ENCODE data around the gene TSNAXIP1.

The TSNAXIP1 gene, protein sequence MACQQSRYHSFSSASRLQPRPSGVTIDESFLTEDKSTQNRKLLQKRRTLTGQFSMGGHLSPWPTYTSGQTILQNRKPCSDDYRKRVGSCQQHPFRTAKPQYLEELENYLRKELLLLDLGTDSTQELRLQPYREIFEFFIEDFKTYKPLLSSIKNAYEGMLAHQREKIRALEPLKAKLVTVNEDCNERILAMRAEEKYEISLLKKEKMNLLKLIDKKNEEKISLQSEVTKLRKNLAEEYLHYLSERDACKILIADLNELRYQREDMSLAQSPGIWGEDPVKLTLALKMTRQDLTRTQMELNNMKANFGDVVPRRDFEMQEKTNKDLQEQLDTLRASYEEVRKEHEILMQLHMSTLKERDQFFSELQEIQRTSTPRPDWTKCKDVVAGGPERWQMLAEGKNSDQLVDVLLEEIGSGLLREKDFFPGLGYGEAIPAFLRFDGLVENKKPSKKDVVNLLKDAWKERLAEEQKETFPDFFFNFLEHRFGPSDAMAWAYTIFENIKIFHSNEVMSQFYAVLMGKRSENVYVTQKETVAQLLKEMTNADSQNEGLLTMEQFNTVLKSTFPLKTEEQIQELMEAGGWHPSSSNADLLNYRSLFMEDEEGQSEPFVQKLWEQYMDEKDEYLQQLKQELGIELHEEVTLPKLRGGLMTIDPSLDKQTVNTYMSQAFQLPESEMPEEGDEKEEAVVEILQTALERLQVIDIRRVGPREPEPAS

DNA sequence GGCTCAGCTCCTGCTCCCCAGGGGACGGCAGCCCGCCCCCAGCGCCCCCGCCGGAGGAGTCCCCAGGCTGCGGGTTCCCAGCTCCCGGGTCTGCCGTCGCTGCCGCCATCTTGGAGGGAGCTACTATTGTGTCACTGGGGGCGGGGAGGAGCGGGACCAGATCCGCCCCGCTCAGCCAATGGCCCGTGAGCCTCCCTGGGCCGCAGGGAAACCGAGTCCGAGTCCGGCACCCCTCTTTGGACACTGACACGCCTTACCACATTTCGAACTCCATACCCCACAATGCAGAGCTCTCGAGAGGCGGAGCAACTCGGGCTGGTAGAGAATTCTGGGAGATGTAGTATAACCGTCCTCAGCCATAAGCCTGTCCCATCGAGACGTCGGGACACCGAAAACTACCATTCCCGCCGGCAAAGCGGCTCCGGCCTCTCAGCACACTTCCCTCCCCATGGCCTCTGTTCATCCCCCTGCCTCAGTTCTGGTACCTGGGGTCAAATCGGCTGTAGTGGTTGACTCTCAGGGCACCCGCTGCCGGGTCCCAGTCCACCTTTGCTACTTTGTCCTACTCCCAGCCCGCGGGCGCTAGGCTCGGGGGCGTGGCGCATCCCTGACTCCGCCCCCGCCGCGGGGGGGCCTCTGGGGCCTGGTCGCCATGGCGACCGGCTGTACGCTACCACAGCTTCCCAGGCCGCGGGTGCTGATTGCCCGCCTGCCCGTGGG, at the start of gene TSNAXIP1, which contains the start of gene RANBP10:
TSS of gene TSNAXIP1 (plus strand) at position 462 of the 720 bp plus-strand sequence. CDS start 261 bp downstream, outside the sequence.
TSS of gene RANBP10 (minus strand) at position 133 of the 720 bp plus-strand sequence. CDS start at position 109, 24 bp downstream.
- DNase-seq: peak; percentile 98

- DNase-seq: no peak
Measured at GRCh38 chr16:67758006-67758405, 48.7 kb upstream of the TSNAXIP1 start.

DNA sequence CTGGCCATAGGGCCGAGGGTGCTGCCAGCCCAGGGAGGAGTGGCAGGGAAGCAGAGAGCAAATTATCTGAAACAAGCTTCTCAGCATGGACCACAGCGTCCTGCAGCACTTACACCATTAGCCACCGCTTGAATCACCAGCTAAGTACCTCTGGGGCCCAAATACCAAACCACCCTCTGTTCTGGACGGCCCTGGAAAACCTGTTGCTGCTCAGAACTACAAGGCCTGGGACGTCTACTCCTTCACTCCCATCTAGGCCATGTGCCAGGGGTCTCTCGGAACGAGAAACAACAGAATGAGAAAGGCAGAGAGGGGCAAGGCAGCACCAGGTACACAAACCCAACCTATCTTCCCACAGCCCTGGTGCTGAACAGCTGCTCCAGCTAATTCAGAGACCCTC, 47.7 kb upstream of the TSNAXIP1 start:
- no peak for DNase-seq

DNA sequence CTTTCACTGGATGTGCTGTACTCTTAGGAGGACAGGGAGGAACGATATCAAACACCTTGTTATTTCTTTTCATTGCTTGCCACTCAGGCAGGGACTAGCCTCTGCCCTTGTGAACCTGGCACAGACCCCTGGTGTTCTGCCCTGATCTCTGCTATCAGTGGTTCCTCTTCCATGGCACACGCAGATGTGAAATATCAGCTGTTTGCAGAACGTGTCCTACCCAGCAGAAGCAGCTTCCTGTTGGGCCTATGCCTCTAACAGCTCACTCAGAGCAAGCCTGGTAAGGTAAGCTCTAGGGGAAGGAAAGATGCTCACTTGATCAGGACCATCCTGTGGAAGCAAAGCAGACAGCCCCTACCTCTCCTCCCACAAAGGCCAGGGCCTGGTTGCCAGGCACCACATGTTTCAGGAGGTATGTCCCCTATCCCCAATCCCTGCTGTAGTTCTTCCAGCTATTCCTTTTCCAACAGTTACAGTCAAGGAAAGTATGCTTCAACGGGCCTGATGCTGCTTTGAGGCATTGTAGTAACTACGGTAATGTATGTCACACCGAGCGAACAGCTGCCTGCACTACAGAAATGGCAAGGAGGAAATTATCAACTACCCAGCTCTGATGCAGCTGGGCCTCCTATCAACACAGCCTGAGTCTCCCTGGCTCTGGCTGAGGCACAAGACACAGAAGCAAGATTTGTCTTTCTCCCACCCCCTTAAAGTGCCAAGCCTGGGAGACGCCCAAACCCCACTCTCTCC, 46.3 kb upstream of the TSNAXIP1 start:
- DNase-seq: no peak

DNA sequence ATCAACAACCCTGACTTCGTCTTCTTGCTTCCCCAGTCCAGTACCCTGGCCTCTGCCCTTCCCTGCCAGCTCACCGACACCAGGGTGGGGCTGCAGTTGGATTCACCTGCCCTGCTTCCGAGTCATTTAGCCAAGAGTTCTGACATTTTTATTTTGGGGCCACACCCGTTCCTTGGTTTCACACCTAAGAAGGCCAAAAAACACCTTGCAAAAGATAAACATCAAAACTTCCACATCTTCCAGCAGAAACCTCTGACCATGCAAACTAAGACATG, 45.8 kb upstream of the TSNAXIP1 start:
- no peak for DNase-seq

- no peak for DNase-seq
Measured at GRCh38 chr16:67761924-67762323, 44.8 kb upstream of the TSNAXIP1 start.

GRCh38 chr16:67762385-67762784, 44.3 kb upstream of the TSNAXIP1 start:
- DNase-seq: no peak

GRCh38 chr16:67763066-67763465, 43.6 kb upstream of the TSNAXIP1 start:
- no peak for DNase-seq

DNA sequence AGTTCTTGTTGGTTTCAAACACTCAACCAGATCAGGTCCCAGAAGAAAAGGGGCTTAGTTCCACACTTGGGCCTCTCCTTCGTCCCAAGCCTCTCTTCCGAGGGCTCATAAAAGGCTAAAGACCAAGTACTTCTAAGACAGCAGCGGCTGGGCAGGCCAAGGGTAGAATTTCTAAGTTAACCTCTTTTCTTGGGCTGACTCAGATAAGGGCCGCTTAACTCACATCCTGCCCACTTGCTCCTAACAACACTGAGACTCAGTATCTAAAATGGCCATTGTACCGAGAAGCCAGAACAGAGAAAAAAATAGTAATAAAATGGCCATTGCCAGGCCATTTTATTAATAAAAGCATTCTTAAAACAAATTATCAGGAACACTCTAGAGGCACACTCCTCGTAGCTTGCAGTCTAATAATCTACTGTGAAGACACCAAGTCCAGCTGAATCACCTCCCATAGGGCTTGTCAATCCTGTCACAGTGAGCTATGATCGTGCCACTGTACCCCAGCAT, 42.5 kb upstream of the TSNAXIP1 start:
- no peak for DNase-seq

DNA sequence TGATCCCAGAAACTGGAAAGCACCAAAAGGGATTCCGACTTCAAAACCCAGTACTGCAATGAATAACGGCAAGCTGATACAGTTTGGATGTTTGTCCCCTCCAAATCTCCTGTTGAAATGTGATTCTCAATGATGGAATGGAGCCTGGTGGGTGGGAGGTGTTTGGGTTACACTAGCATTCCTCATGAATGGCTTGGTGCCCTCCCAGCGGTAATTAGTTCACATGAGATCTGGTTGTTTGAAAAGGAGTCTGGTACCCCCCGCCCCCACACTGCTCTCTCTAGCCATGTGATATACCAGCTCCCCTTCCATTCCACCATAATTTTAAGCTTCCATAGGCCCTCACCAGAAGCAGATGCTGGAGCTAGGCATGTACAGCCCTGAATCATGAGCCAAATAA, 40.4 kb upstream of the TSNAXIP1 start:
- no peak for DNase-seq

- DNase-seq: no peak
Measured at GRCh38 chr16:67767953-67768352, 38.7 kb upstream of the TSNAXIP1 start.

- DNase-seq: no peak
Measured at GRCh38 chr16:67770346-67770991, 36.2 kb upstream of the TSNAXIP1 start.

DNA sequence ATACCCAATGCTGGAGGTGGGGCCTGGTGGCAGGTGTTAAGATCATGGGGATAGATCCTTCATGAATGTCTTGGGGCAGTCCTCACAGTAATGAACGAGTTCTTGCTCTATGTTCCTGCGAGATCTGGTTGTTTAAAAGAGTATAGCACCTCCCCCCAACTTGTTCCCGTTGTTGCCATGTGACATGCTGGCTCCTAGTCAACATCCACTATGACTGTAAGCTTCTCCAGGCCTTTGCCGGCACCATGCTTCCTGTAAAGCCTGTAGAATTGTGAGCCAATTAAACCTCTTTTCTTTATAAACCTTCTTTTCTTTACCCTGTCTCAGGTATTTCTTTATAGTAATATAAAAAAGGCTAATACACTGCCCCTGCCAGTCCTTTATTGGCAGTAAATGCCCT, 33.6 kb upstream of the TSNAXIP1 start:
- DNase-seq: no peak

DNA sequence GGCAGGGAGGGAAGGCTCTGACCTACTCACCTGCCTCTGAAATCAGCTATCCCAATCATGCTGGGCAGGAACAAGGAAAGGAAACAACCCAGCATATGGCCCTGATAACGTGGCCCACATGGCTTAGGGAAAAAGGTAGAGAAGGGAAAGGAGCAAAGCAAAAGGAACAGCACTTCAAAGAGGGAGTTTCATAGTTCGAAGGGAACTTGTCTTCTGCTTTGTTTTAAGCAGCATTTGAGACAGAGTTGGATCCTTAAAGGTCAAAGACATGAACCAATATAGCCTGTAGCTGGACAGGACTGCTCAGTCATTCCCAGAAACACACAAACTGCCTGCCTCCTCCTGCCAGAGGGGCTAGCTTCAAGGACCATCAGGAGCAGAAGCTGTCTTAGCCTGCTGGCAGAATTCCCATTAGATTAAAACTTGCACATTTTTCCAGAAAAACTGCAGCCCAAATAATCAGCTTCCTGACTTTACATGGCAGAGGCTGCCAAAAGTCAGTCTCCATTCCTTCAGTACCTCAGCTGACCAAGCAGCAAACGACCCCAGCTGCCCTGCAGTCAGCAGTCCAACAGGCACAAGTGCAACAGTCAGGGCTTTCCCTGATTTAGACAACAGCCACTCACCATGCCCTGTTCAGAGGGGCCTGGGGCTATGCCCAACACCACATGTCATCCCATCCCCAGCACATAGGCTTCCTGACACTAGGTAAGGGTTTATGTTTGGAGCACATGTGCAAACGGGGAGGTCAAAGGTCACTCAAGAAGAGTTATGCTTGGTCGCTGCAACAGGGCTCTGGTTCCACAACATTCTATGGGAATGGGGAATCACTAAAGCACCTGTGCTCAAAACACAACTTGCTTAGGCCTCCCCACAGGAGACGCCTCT, 32.9 kb upstream of the TSNAXIP1 start:
- no peak for DNase-seq

- no peak for DNase-seq
Measured at GRCh38 chr16:67774457-67774853, 32.2 kb upstream of the TSNAXIP1 start.

DNA sequence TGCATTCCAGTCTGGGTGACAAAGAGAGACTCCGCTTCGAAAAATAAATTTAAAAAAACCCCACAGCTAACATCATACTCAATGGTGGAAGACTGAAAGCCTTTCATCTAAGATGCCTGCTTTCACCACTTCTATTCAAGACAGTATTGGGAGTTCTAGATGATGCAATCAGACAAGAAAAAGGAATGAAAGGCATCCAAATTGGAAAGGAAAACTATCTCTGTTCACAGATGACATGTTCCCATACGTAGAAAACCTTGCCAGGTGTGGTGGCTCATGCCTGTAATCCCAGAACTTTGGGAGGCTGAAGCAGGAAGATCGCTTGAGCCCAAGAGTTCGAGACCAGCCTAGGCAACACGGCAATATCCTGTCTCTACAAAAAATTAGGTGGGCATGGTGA, 31.4 kb upstream of the TSNAXIP1 start:
- no peak for DNase-seq

DNA sequence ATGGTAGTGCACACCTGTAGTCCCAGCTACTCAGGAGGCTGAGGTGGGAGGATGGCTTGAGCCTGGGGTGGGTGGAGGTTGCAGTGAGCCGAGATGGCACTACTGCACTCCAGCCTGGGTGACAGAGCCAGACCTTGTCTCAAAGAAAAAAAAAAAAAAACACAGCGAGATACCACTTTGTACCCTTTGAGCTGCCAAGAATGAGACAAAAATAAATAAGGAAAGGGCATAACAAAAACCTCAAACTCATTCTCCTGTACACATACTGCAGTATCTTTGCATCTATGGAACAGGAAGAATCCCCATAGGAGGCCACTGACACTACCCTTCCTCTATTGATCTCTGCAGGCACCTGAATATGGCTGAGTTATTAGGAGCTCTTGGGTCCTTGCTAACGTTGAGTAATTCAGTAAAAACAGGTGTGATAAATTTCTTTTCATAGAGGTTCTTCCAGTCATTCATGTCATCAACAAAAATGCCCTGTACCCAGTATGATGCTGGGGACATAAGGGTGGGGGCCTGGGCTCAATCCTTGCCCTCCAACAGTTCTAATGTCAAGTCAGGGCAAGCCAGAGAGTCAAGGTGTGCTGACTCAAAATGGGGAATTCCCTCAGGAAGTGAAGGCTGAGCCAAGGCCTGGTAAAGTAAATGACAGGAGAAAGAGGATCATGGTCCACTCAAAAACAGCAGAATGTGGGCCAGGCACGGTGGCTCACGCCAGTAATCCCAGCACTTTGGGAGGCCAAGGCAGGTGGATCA, 27.3 kb upstream of the TSNAXIP1 start:
- DNase-seq: no peak

DNA sequence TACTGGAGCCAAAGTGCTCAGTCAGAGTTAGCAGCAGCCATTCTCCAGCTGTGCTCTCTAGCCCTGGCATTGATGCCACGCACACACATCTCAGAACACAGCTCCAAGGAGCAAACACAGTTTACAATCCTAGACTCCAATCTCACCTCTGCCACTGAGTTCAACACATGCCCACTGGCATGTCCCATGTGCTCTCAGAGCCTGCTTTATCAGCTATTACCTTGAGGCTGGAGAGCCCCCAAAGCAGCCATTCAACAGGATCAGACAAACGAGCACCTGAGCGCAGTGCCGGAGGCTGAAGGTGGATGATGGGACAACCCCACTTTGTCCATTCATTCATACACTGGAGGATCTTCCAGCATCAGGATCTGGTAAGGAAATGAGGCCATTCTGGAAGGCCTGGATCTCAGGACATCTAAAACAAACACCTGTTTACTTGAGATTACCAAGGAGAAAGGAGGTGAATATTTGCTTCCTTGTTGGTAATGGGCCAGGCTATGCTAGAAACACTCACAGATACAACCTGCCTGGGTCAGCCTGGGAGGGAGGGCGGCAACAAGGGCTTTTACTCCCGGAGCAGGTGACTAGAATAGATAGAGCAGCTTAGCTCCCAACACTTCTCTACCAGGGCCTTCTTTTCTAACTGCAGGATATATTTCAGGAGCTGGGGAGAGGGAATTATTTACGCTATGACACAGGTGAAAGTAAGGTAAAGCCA, 25.7 kb upstream of the TSNAXIP1 start:
- no peak for DNase-seq

- DNase-seq: no peak
Measured at GRCh38 chr16:67781565-67781921, 25.1 kb upstream of the TSNAXIP1 start.
